H1 (cell line): Measurements from ENCODE around the gene GZF1. TPM values are rescaled to one million over a fixed set of nuclear protein-coding genes. Genes with fewer than 3 reads are reported as not detected.

Experiments used
- CTCF ChIA-PET: fragments of 300-600 bp; sonication (Branson Sonifier 250); formaldehyde crosslinking; loops from one replicate; lab custom pipeline; 2021; ENCODE audit not compliant: partially characterized antibody; lab: Charles Lee
- POLR2A ChIA-PET: fragments of 300-600 bp; sonication (Branson Sonifier 250); formaldehyde crosslinking; loops from one replicate; lab custom pipeline; 2021; ENCODE audit warnings: inconsistent platforms; ENCODE audit not compliant: partially characterized antibody; lab: Charles Lee
- DNase-seq, 2 experiments: peaks; one replicate each; pipeline versions ENCODE4 v3.0.0 to v3.0.0-alpha.2; 2010 to 2022; ENCODE audit warnings: low spot score in 2 of 2, low read depth in 1 of 2, mixed read lengths in 1 of 2
- FAIRE-seq: peaks from 2 replicates; lab custom pipeline; 2011; peaks lifted over from hg19 to GRCh38; lab: Jason Lieb, UNC
- H2AFZ ChIP-seq: 2 replicates; pipeline ENCODE4 v1.8.1; 2012; ENCODE audit warnings: low read length, inconsistent platforms
- H2AK5ac ChIP-seq: 2 replicates; pipeline ENCODE4 v1.6.1; 2013; ENCODE audit warnings: low read depth, low read length
- H2BK120ac ChIP-seq: replicated peaks from 2 replicates; pipeline ENCODE3; 2013; ENCODE audit warnings: low read depth, low read length, inconsistent platforms
- H2BK12ac ChIP-seq: 2 replicates; pipeline ENCODE4 v1.6.1; 2013; ENCODE audit warnings: low read depth, low read length
- H2BK15ac ChIP-seq: 2 replicates; pipeline ENCODE4 v1.6.1; 2013; ENCODE audit warnings: low read length
- H2BK20ac ChIP-seq: 2 replicates; pipeline ENCODE4 v1.6.1; 2013; ENCODE audit warnings: low read length
- H2BK5ac ChIP-seq: 2 replicates; pipeline ENCODE4 v1.6.1; 2013; ENCODE audit warnings: low read depth, low read length
- H3K14ac ChIP-seq: 2 replicates; pipeline ENCODE4 v1.6.1; 2013; ENCODE audit warnings: inconsistent platforms; ENCODE audit not compliant: insufficient read length
- H3K18ac ChIP-seq: 2 replicates; pipeline ENCODE4 v1.6.1; 2013; ENCODE audit warnings: low read length; ENCODE audit errors: extremely low read depth
- H3K23ac ChIP-seq: 2 replicates; pipeline ENCODE4 v1.6.1; 2013; ENCODE audit warnings: inconsistent platforms; ENCODE audit not compliant: insufficient read length
- H3K23me2 ChIP-seq: 2 replicates; pipeline ENCODE4 v1.6.1; 2013; ENCODE audit warnings: low read depth, low read length
- H3K27ac ChIP-seq: 2 replicates; pipeline ENCODE4 v1.6.1; 2011; ENCODE audit warnings: low read depth, low read length, inconsistent platforms
- H3K27me3 ChIP-seq, 4 experiments: replicated peaks in 1 of 4; 1 replicate in 1 of 4; 2 replicates in 3 of 4; pipeline versions ENCODE4 v1.6.1 to v1.8.1; 2011 to 2013; ENCODE audit warnings: low read length in 3 of 4, mild to moderate bottlenecking in 3 of 4, inconsistent platforms in 2 of 4, mixed read lengths in 2 of 4, moderate library complexity in 1 of 4; ENCODE audit not compliant: control insufficient read depth in 3 of 4, insufficient read depth in 3 of 4; ENCODE audit errors: extremely low read depth in 1 of 4
- H3K36me3 ChIP-seq, 4 experiments: 2 replicates each; pipeline versions ENCODE4 v1.6.1 to v1.8.1; 2011 to 2013; ENCODE audit warnings: mild to moderate bottlenecking in 4 of 4, low read length in 3 of 4, moderate library complexity in 2 of 4, control low read depth in 1 of 4, inconsistent platforms in 1 of 4; ENCODE audit not compliant: insufficient read depth in 4 of 4, control insufficient read depth in 2 of 4
- H3K4ac ChIP-seq: replicated peaks from 2 replicates; pipeline ENCODE3; 2013; ENCODE audit warnings: low read length, low read depth, mixed read lengths, inconsistent platforms; ENCODE audit not compliant: insufficient read length
- H3K4me1 ChIP-seq, 4 experiments: replicated peaks in 1 of 4; 1 replicate in 1 of 4; 2 replicates in 3 of 4; pipeline versions ENCODE4 v1.6.1 to v1.8.1; 2011 to 2013; ENCODE audit warnings: low read length in 3 of 4, inconsistent platforms in 2 of 4, mixed read lengths in 1 of 4; ENCODE audit not compliant: insufficient read depth in 4 of 4, control insufficient read depth in 3 of 4
- H3K4me2 ChIP-seq, 2 experiments: 2 replicates each; pipeline versions ENCODE4 v1.6.1 to v1.8.1; 2011 to 2013; ENCODE audit warnings: low read depth in 2 of 2, low read length in 2 of 2, control low read depth in 1 of 2, inconsistent platforms in 1 of 2, mild to moderate bottlenecking in 1 of 2; ENCODE audit not compliant: insufficient read depth in 1 of 2
- H3K4me3 ChIP-seq, 4 experiments: fragments of 200-600, 300-600 bp in 1 of 4; sonication (generic), shearing (Covaris generic), sonication (Bioruptor Twin) in 1 of 4; 2 replicates each; pipeline versions ENCODE4 v1.5.1 to v1.8.1; 2011 to 2016; ENCODE audit warnings: low read length in 4 of 4, low read depth in 3 of 4, control low read depth in 2 of 4, inconsistent platforms in 2 of 4, mild to moderate bottlenecking in 2 of 4, mixed read lengths in 1 of 4, moderate library complexity in 1 of 4; ENCODE audit not compliant: insufficient read depth in 2 of 4; ENCODE audit errors: extremely low read depth in 1 of 4
- H3K56ac ChIP-seq: replicated peaks from 2 replicates; pipeline ENCODE3; 2013; ENCODE audit warnings: low read depth, mild to moderate bottlenecking, mixed read lengths, low read length, inconsistent platforms; ENCODE audit not compliant: insufficient read length
- H3K79me1 ChIP-seq: 2 replicates; pipeline ENCODE4 v1.6.1; 2013; ENCODE audit warnings: low read depth, low read length, control low read depth
- H3K79me2 ChIP-seq, 2 experiments: 2 replicates each; pipeline versions ENCODE4 v1.6.1 to v1.8.1; 2012 to 2013; ENCODE audit warnings: low read length in 2 of 2, mild to moderate bottlenecking in 2 of 2, inconsistent platforms in 1 of 2; ENCODE audit not compliant: insufficient read depth in 2 of 2, control insufficient read depth in 1 of 2
- H3K9ac ChIP-seq, 4 experiments: replicated peaks in 1 of 4; 1 replicate in 1 of 4; 2 replicates in 3 of 4; pipeline versions ENCODE4 v1.6.1 to v1.8.1; 2011 to 2013; ENCODE audit warnings: low read depth in 3 of 4, low read length in 3 of 4, control low read depth in 2 of 4, mild to moderate bottlenecking in 2 of 4, moderate library complexity in 2 of 4, inconsistent platforms in 1 of 4; ENCODE audit errors: extremely low read depth in 1 of 4
- H3K9me3 ChIP-seq, 2 experiments: 2 replicates each; pipeline versions ENCODE4 v1.6.1 to v1.8.1; 2012 to 2013; ENCODE audit warnings: mild to moderate bottlenecking in 2 of 2, moderate library complexity in 2 of 2, control low read depth in 1 of 2, inconsistent platforms in 1 of 2, low read depth in 1 of 2, low read length in 1 of 2, mixed read lengths in 1 of 2; ENCODE audit not compliant: insufficient read depth in 2 of 2
- H4K20me1 ChIP-seq, 2 experiments: replicated peaks in 1 of 2; 2 replicates each; pipeline versions ENCODE3 to v1.8.1; 2011 to 2013; ENCODE audit warnings: inconsistent platforms in 2 of 2, low read length in 2 of 2, mild to moderate bottlenecking in 1 of 2; ENCODE audit not compliant: insufficient read depth in 2 of 2, control insufficient read depth in 1 of 2
- H4K5ac ChIP-seq: 2 replicates; pipeline ENCODE4 v1.6.1; 2013; ENCODE audit warnings: low read length, low read depth, mixed read lengths, inconsistent platforms; ENCODE audit not compliant: insufficient read length
- H4K8ac ChIP-seq: 2 replicates; pipeline ENCODE4 v1.8.0; 2013; ENCODE audit warnings: mild to moderate bottlenecking, moderate library complexity, low read length, inconsistent platforms; ENCODE audit not compliant: insufficient read depth; ENCODE audit errors: extremely low read depth
- H4K91ac ChIP-seq: replicated peaks from 2 replicates; pipeline ENCODE3; 2013; ENCODE audit warnings: low read length, mixed read lengths, inconsistent platforms; ENCODE audit not compliant: insufficient read length
- CREB1 ChIP-seq: IDR thresholded peaks from 2 replicates; pipeline ENCODE4 v1.6.1; 2012; ENCODE audit warnings: inconsistent platforms
- EGR1 ChIP-seq: IDR thresholded peaks from 2 replicates; pipeline ENCODE4 v1.6.1; 2011; ENCODE audit warnings: low read depth, low read length, borderline replicate concordance
- GTF2F1 ChIP-seq: IDR thresholded peaks from 2 replicates; pipeline ENCODE4 v1.6.1; 2012; ENCODE audit warnings: low read depth, low read length, improper control_type of control experiment, borderline replicate concordance
- JUND ChIP-seq: IDR thresholded peaks from 2 replicates; pipeline ENCODE4 v1.6.1; 2011; ENCODE audit warnings: mild to moderate bottlenecking, improper control_type of control experiment, low read length
- SP1 ChIP-seq: IDR thresholded peaks from 2 replicates; pipeline ENCODE4 v1.6.1; 2011; ENCODE audit warnings: low read depth, low read length
- TAF1 ChIP-seq: IDR thresholded peaks from 2 replicates; pipeline ENCODE4 v1.6.1; 2011; ENCODE audit warnings: mild to moderate bottlenecking, low read depth, low read length
- TBP ChIP-seq: IDR thresholded peaks from 2 replicates; pipeline ENCODE4 v1.6.1; 2011; ENCODE audit warnings: low read depth, low read length, improper control_type of control experiment
- YY1 ChIP-seq: IDR thresholded peaks from 2 replicates; pipeline ENCODE4 v1.6.1; 2011; ENCODE audit warnings: low read depth, mild to moderate bottlenecking, low read length
- WGBS, 2 experiments: shearing (Covaris generic) in 1 of 2; methylation state at CpG; one replicate each; pipeline versions ENCODE4 v1.1.6 to v1.1.7; 2013 to 2015; ENCODE audit warnings: low lambda C conversion rate in 2 of 2, mixed read lengths in 2 of 2, inconsistent platforms in 1 of 2, low coverage in 1 of 2, missing lambda C conversion rate in 1 of 2; ENCODE audit not compliant: insufficient replicate concordance in 2 of 2, insufficient coverage in 1 of 2, insufficient read length in 1 of 2; ENCODE audit errors: extremely low coverage in 1 of 2, missing lambda C conversion rate in 1 of 2; 5-methylcytosine and 5-hydroxymethylcytosine counted together
- polyA plus RNA-seq, 7 experiments: library from polyadenylated mRNA; depleted of rRNA in 3 of 7; stranded (reverse) in 5 of 7; unstranded in 2 of 7; fragments of >200 nt in 5 of 7; fragments of 200-250 nt in 2 of 7; gene quantifications; 1 replicate in 5 of 7; 2 replicates in 1 of 7; 4 replicates in 1 of 7; pipeline versions ENCODE4 v1.2.1 to v1.2.3, GENCODE V29; 2011 to 2013; ENCODE audit warnings: missing spikeins in 2 of 7, mixed read lengths in 2 of 7
- total RNA-seq: library from RNA; stranded (reverse); fragmentation: NEBNext Ultra II Directional; extraction: Animal tissue kit (Norgen Biotek cat#: 25700); gene quantifications from 2 replicates; pipeline ENCODE4 v1.2.1, GENCODE V29; 2021
- TF ChIP-seq, protein P1 (sequence below), 3 experiments: IDR thresholded peaks; 1 replicate in 2 of 3; 2 replicates in 1 of 3; pipeline versions ENCODE4 v1.5.1 to v1.6.1; 2011; ENCODE audit warnings: low read length in 3 of 3, mild to moderate bottlenecking in 3 of 3, inconsistent platforms in 2 of 3, low read depth in 1 of 3, moderate library complexity in 1 of 3; ENCODE audit not compliant: insufficient read depth in 1 of 3; ENCODE audit errors: control extremely low read depth in 1 of 3
- TF ChIP-seq, protein P2 (sequence below): IDR thresholded peaks from 2 replicates; pipeline ENCODE4 v1.6.1; 2011; ENCODE audit warnings: low read depth, mild to moderate bottlenecking, low read length; ENCODE audit not compliant: insufficient read depth
- TF ChIP-seq, protein P3 (sequence below): IDR thresholded peaks from 2 replicates; pipeline ENCODE4 v1.6.1; 2012; ENCODE audit warnings: inconsistent platforms

The GZF1 gene
- total and polyA plus RNA-seq, 2 of the 8 experiments (the other 6 are each of a cell fraction or from before 2014, with no cell fraction given): 8.2 to 11.9 TPM

DNA sequence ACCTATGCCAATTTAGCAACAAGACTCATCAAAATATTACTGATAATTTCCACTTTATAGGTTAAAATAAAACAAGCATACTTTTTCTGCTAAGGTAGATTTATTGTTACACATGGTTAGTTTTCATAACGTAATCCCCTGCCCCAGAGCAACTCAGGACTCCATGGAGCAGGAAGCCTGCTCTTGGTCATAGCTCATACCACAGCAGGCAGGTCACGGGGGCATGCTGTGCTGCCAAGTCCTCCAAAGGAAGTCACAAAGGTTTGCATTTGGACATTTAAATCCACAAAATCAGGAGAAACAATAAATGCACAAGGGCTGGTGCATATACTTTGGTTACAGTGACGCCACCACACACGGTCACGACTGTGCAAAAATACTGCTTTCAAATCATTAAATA lies 12.5 kb downstream of the GZF1 start:
- H2BK120ac ChIP-seq: no peak overlapping the region
- H3K4ac ChIP-seq: no peak overlapping the region
- H3K9me3 ChIP-seq: no peaks in the 10 kb centered on the region
- no peak overlapping the region for H2BK20ac ChIP-seq
- no peak overlapping the region for H3K4me3 ChIP-seq
- H3K23ac ChIP-seq: no peak overlapping the region
- H3K14ac ChIP-seq: no peak overlapping the region
- H4K91ac ChIP-seq: no peak overlapping the region
- no peak overlapping the region for H3K18ac ChIP-seq
- H3K4me1 ChIP-seq: no peaks in the 10 kb centered on the region
- H3K36me3 ChIP-seq: peaks cover 17 to 69% (median 43%) of the 10 kb centered on the region in 4 experiments
- no peak overlapping the region for H3K9ac ChIP-seq
- no peaks in the 10 kb centered on the region for H3K79me2 ChIP-seq
- 90% methylated on average over 5 of the region's 5 CpGs; no CpG with 5 or more reads in 1 of the 2 experiments for WGBS, 2 experiments
- H3K23me2 ChIP-seq: no peaks in the 10 kb centered on the region
- no peak overlapping the region for H4K8ac ChIP-seq
- CTCF ChIA-PET: interaction anchor here (0.8 to 1.5 kb wide), 4 partner anchors 8 to 682 kb away, joined by 3 to 4 read pairs (median 3); no protein-coding TSS in a partner anchor
- no peak overlapping the region for H2BK15ac ChIP-seq
- H2BK12ac ChIP-seq: no peak overlapping the region
- H3K27me3 ChIP-seq: no peaks in the 10 kb centered on the region; a peak in 1 of 7 replicates
- no peaks in the 10 kb centered on the region; the same call in 1 of the 2 replicates for H3K79me1 ChIP-seq
- POLR2A ChIA-PET: interaction anchor here (0.8 kb wide), 1 partner anchor 16 kb away, joined by 4 read pairs; no protein-coding TSS in a partner anchor
- H4K5ac ChIP-seq: no peak overlapping the region
- no peak for FAIRE-seq
- peaks cover 2 to 8% of the 10 kb centered on the region in 2 experiments for H4K20me1 ChIP-seq
- H3K56ac ChIP-seq: no peak overlapping the region
- no peak overlapping the region for H3K27ac ChIP-seq
- no peak overlapping the region for H3K4me2 ChIP-seq
- DNase-seq: no peak
- H2AK5ac ChIP-seq: no peak overlapping the region
- H2BK5ac ChIP-seq: no peak overlapping the region
- no peak overlapping the region for H2AFZ ChIP-seq
- TF ChIP-seq EGR1 (no peak), TBP (no peak), GTF2F1 (no peak), TAF1 (no peak), SP1 (no peak), CREB1 (no peak), YY1 (no peak), JUND (no peak)
- TF ChIP-seq, protein P1, sequence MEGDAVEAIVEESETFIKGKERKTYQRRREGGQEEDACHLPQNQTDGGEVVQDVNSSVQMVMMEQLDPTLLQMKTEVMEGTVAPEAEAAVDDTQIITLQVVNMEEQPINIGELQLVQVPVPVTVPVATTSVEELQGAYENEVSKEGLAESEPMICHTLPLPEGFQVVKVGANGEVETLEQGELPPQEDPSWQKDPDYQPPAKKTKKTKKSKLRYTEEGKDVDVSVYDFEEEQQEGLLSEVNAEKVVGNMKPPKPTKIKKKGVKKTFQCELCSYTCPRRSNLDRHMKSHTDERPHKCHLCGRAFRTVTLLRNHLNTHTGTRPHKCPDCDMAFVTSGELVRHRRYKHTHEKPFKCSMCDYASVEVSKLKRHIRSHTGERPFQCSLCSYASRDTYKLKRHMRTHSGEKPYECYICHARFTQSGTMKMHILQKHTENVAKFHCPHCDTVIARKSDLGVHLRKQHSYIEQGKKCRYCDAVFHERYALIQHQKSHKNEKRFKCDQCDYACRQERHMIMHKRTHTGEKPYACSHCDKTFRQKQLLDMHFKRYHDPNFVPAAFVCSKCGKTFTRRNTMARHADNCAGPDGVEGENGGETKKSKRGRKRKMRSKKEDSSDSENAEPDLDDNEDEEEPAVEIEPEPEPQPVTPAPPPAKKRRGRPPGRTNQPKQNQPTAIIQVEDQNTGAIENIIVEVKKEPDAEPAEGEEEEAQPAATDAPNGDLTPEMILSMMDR (IDR thresholded peaks at IDR 0.05; ENCODE audit: control extremely low read depth in 1 of 3, insufficient read depth in 1 of 3, low read depth in 1 of 3, low read length in 3 of 3): no peak
- TF ChIP-seq, protein P2, sequence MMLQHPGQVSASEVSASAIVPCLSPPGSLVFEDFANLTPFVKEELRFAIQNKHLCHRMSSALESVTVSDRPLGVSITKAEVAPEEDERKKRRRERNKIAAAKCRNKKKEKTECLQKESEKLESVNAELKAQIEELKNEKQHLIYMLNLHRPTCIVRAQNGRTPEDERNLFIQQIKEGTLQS: no peak
- TF ChIP-seq, protein P3, sequence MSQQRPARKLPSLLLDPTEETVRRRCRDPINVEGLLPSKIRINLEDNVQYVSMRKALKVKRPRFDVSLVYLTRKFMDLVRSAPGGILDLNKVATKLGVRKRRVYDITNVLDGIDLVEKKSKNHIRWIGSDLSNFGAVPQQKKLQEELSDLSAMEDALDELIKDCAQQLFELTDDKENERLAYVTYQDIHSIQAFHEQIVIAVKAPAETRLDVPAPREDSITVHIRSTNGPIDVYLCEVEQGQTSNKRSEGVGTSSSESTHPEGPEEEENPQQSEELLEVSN: no peak
